LNCaP clone FGC (cell line): Measurements from ENCODE around the gene SEL1L3.

ENCODE experiments used
- DNase-seq: peaks from one replicate; pipeline ENCODE4 v3.0.0-alpha.2; 2011; ENCODE audit warnings: low read depth
- H3K4me3 ChIP-seq: 2 replicates; pipeline ENCODE4 v1.5.1; 2011; ENCODE audit warnings: mild to moderate bottlenecking, low read depth, low read length, control low read depth
- TF ChIP-seq, protein P1 (sequence below): IDR thresholded peaks from 2 replicates; pipeline ENCODE4 v1.5.1; 2012; ENCODE audit warnings: mild to moderate bottlenecking; ENCODE audit not compliant: control insufficient read depth, insufficient read depth; ENCODE audit errors: extremely low read depth

The SEL1L3 gene

DNA sequence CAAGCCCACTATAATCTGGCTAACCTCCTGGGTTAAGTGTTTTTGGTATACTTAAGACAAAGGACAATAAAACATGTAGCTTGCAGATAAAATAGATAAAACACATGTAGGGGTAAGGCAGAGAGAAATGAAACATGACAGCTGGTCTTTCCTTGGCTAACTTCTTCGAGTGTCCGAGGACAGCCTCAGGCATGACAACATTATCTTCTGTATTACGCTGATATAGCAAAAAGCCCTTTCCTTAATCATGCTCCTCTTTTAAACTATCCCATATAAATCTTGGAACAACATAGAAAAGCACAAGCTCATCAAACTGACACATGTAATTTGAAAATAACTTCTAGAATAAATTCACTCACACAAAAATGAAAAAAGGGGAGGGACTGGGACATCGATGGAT, 91.1 kb downstream of the SEL1L3 start:
- no peak for DNase-seq
- no peak overlapping the region for H3K4me3 ChIP-seq
- TF ChIP-seq, protein P1, sequence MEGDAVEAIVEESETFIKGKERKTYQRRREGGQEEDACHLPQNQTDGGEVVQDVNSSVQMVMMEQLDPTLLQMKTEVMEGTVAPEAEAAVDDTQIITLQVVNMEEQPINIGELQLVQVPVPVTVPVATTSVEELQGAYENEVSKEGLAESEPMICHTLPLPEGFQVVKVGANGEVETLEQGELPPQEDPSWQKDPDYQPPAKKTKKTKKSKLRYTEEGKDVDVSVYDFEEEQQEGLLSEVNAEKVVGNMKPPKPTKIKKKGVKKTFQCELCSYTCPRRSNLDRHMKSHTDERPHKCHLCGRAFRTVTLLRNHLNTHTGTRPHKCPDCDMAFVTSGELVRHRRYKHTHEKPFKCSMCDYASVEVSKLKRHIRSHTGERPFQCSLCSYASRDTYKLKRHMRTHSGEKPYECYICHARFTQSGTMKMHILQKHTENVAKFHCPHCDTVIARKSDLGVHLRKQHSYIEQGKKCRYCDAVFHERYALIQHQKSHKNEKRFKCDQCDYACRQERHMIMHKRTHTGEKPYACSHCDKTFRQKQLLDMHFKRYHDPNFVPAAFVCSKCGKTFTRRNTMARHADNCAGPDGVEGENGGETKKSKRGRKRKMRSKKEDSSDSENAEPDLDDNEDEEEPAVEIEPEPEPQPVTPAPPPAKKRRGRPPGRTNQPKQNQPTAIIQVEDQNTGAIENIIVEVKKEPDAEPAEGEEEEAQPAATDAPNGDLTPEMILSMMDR: no peak

DNA sequence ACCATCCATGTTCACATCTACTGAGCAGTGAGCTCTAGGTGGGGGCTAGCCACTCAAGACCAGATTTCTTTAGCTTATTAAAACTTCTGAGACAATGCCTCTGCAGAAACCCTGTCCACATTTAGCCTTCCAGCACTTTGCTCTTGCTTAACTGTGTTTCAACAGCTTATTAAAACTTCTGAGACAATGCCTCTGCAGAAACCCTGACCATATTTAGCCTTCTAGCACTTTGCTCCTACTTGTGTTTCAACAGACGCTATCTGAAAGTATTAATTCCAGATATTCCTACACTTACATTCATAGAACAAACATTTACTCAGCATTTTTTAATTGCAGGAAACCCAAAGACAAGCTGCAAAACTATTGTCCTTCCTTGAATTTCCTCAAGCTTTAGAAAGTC, 91.9 kb downstream of the SEL1L3 start:
- DNase-seq: no peak
- H3K4me3 ChIP-seq: no peak overlapping the region
- TF ChIP-seq, protein P1: no peak

DNA sequence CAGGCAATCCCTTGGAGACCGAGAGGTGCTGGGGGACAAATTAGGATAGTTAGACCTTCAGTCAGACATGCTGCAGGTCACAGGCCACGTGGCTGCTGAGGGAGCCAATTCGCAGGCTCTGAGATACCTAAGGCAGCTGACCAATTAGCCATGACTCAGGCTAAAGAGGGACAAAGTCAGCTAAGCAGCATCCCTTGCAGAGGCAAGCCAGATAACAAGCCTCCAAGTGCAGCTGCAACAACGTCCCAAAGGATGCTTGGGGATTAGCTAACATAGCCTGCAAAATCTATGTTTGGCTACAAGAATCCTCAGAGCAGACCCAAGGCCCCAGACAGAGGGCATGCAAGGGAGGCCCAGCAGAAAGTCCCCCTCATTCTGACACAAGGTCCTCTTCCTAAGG, 93.5 kb downstream of the SEL1L3 start:
- no peak for DNase-seq
- TF ChIP-seq, protein P1: no peak
- H3K4me3 ChIP-seq: no peak overlapping the region

DNA sequence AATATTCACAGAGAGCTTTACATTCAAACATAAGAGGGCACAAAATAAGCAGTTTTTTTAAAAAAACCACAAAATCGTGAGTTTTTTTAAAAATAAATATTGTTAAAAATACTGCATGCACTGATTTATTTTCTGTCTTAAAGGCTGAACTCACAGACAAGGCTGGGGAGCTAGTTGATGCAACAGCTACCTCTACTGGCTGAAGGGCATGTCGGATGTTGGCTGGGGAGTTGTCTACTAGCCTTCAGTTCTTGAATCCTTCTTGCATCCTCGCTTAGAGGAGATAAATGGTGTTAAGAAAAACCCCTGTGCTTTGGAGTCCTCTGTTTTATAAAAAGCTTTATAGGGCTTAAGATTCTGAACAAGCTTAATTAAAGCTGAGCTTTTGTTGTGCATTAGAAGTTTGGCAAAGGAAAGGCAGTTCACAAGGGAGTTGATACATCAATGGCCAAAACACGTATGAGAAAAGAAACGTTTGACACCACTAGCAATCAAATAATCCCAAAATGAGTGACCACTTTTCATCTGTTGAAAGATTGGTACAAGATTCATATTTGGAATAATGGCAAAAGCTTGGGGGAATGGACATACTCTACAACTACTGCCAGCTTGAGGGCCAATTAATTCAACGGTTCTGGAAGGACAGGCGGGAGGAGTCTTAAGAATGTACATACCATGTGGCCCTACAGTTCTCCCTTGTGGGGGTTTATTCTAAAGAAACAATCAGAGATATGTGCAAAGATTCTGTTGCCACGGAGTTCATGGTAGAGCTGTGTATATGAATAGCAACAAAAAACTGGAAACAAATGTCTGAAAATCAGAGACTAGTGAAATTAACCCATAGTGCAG, 94.7 kb downstream of the SEL1L3 start:
- H3K4me3 ChIP-seq: no peak overlapping the region
- TF ChIP-seq, protein P1: peak; percentile 97
- DNase-seq: peak; percentile 27

DNA sequence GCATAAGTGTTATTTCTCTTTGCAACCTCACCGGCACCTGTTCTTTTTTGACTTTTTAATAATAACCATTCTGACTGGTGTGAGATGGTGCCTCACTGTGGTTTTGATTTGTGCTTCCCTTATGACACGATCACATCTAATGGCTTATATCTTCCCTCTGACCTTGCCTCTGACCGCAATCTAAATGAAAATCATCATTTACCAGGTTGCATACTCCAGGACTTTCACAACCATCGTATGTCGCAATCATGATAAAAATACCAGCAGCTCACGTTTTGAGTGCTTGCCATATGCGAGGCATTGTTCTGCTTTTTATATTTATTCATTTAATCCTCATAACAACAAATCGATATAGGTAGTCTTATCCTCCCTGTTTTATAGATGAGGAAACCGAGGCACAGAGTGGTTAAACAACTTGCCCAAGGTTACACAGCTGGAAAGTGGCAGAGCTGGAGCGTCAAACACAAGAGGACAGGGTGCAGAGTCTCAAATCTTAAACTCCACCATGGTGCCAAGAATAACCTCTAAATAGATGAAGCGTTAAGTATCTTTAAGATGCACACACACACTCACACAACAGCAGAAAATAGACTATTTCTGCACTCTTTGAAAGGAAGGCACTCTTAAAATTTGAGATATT, 102.2 kb downstream of the SEL1L3 start:
- TF ChIP-seq, protein P1: no peak
- no peak for DNase-seq
- no peak overlapping the region for H3K4me3 ChIP-seq

DNA sequence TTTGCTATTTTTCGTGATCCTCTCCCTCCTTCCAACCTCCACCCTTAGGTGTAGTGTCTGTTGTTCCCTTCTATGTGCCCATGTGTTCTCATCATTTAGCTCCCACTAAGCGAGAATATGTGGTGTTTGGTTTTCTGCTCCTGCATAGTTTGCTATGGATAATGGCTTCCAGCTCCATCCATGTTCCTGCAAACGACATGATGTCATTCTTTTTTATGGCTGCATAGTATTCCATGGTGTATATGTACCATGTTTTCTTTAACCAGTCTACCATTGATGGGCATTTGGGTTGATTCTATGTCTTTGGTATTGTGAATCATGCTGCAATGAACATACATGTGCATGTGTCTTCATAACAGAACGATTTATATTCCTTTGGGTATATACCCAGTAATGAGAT, 102.7 kb downstream of the SEL1L3 start:
- no peak for DNase-seq
- no peak overlapping the region for H3K4me3 ChIP-seq
- TF ChIP-seq, protein P1: no peak

DNA sequence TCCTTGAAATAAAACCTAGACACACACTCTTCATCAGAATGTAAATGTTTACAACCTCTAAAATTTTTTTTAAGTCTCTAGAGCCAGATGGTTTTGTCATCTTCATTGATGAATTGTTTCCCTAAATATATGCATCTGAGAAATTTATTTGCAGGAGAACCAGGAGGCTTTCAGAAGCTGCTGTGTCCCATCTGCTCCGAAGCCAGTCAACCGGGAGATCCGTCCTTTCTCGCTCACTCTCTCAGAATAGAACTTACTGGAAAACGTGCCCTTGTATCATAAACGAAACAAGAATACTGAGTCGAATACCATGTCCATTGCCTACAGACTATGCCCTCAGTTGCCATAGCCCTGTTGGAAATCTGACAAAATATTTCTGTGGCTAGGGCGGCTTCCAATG, 103.7 kb downstream of the SEL1L3 start:
- DNase-seq: no peak
- TF ChIP-seq, protein P1: no peak
- H3K4me3 ChIP-seq: no peak overlapping the region
